Suppressor macrophage (primary cell): ENCODE data around the gene MTFMT.
"Not testable (repeated sequence)": the region's sequence is repeated elsewhere in the genome, so short reads cannot be mapped to it uniquely, and the experiment has no call there.

Experiments used
- DNase-seq, 4 experiments: peaks; one replicate each; pipeline ENCODE4 v3.0.0-alpha.2; 2020 to 2022

MTFMT gene

GRCh38 chr15:65038428-65038827 is 9.0 kb upstream of the MTFMT start:
- no peak for DNase-seq

- DNase-seq, result no peak
These were observed 7.9 kb upstream of the MTFMT start for GRCh38 chr15:65037309-65037708.

GRCh38 chr15:65034719-65035118 is 5.3 kb upstream of the MTFMT start:
- no peak for DNase-seq

GRCh38 chr15:65033659-65034269 is 4.3 kb upstream of the MTFMT start:
- DNase-seq, result peak; percentile 41 to 70 (median 62)

GRCh38 chr15:65032801-65033537 is 3.5 kb upstream of the MTFMT start:
- DNase-seq, result peak; percentile 63 to 78 (median 72)

GRCh38 chr15:65029736-65030208 is 333 bp upstream of the MTFMT start:
- no peak for DNase-seq

GRCh38 chr15:65028338-65028737 is 1.1 kb downstream of the MTFMT start:
- peak; percentile 8 to 27 (median 18) for DNase-seq

- peak in 3 of 4 experiments; percentile 11 to 60 (median 48) for DNase-seq
These were observed 1.8 kb downstream of the MTFMT start for GRCh38 chr15:65027593-65027992.

GRCh38 chr15:65026756-65027155 is 2.7 kb downstream of the MTFMT start:
- no peak for DNase-seq

GRCh38 chr15:65021488-65021887 is 8.0 kb downstream of the MTFMT start:
- DNase-seq, result no peak

GRCh38 chr15:65020419-65020818 is 9.0 kb downstream of the MTFMT start:
- no peak for DNase-seq

GRCh38 chr15:65011198-65011597 is 18.2 kb downstream of the MTFMT start:
- DNase-seq, result not testable (repeated sequence)

- peak in 3 of 4 experiments; percentile 48 to 61 (median 51) for DNase-seq
These were observed 20.5 kb downstream of the MTFMT start for GRCh38 chr15:65008983-65009382.

- DNase-seq, result no peak
These were observed 22.6 kb downstream of the MTFMT start for GRCh38 chr15:65006876-65007275.

- DNase-seq, result no peak
These were observed 24.4 kb downstream of the MTFMT start for GRCh38 chr15:65004993-65005392.

GRCh38 chr15:64997745-64998375 is 31.6 kb downstream of the MTFMT start:
- no peak for DNase-seq

GRCh38 chr15:64997066-64997465 is 32.4 kb downstream of the MTFMT start:
- no peak for DNase-seq

GRCh38 chr15:64993290-64993689 is 36.1 kb downstream of the MTFMT start:
- peak in 2 of 4 experiments; percentile 12 to 42 for DNase-seq

- DNase-seq, result no peak
These were observed 37.8 kb downstream of the MTFMT start for GRCh38 chr15:64991536-64992135.

- no peak for DNase-seq
These were observed 39.3 kb downstream of the MTFMT start for GRCh38 chr15:64990168-64990470.

GRCh38 chr15:64989416-64990167 is 39.8 kb downstream of the MTFMT start, which contains the start of gene SPG21:
Gene SPG21 (minus strand): TSS chr15:64989914. CDS start chr15:64983569, 6,345 bp downstream.
- peak; percentile 97 to 99 (median 98) for DNase-seq

GRCh38 chr15:64987136-64987535 is 42.3 kb downstream of the MTFMT start:
- no peak for DNase-seq
